ENCODE measurements around the gene CDK6. TPM values are rescaled to one million over a fixed set of nuclear protein-coding genes. Genes with fewer than 3 reads are reported as not detected.

Gene CDK6
- total RNA-seq, 6 experiments from 2014 or later = 6.9 to 23.7 (median 17.0) TPM

GRCh38 chr7:92798517-92799249 is 37.7 kb downstream of the CDK6 start:
- no peaks in the 10 kb centered on the region for H3K4me1 ChIP-seq
- H3K4me3 ChIP-seq = no peak overlapping the region
- intact Hi-C loops (cut with DNase I) = no loop called here
- 57% methylated on average over 1 of the region's 1 CpG for WGBS (ENCODE audit: insufficient coverage, low coverage, low lambda C conversion rate, missing lambda C conversion rate)
- H3K36me3 ChIP-seq = no peaks in the 10 kb centered on the region
- H3K27ac ChIP-seq = no peak overlapping the region
- DNase-seq = no peak
- no peaks in the 10 kb centered on the region for H3K9me3 ChIP-seq
- TF ChIP-seq POLR2A (IDR thresholded peaks at IDR 0.05) = no peak
- peak in 2 of 4 donors; percentile 6 to 46 for ATAC-seq
- no peaks in the 10 kb centered on the region for H3K27me3 ChIP-seq

- no peaks in the 10 kb centered on the region for H3K9me3 ChIP-seq
- intact Hi-C loops (cut with DNase I) = no loop called here
- H3K4me3 ChIP-seq = no peak overlapping the region
- DNase-seq = no peak
- peak in 3 of 4 donors; percentile 33 to 70 (median 49) for ATAC-seq
- TF ChIP-seq POLR2A (IDR thresholded peaks at IDR 0.05) = no peak
- no peak for TF ChIP-seq CTCF (IDR thresholded peaks at IDR 0.05)
- no peaks in the 10 kb centered on the region for H3K36me3 ChIP-seq
- no peaks in the 10 kb centered on the region for H3K4me1 ChIP-seq
- WGBS (ENCODE audit: insufficient coverage, low coverage, low lambda C conversion rate, missing lambda C conversion rate) = 47% methylated on average over 4 of the region's 4 CpGs
- no peak overlapping the region for H3K27ac ChIP-seq
- no peaks in the 10 kb centered on the region for H3K27me3 ChIP-seq
Measured at GRCh38 chr7:92797693-92798092, 38.7 kb downstream of the CDK6 start.

GRCh38 chr7:92797284-92797683 is 39.1 kb downstream of the CDK6 start:
- H3K9me3 ChIP-seq = no peaks in the 10 kb centered on the region
- no peak overlapping the region for H3K27ac ChIP-seq
- TF ChIP-seq CTCF (IDR thresholded peaks at IDR 0.05) = no peak
- no peak for TF ChIP-seq POLR2A (IDR thresholded peaks at IDR 0.05)
- DNase-seq (no peak), ATAC-seq (no peak)
- H3K27me3 ChIP-seq = no peaks in the 10 kb centered on the region
- no peaks in the 10 kb centered on the region for H3K36me3 ChIP-seq
- intact Hi-C loops (cut with DNase I) = no loop called here
- H3K4me3 ChIP-seq = no peak overlapping the region
- WGBS (ENCODE audit: insufficient coverage, low coverage, low lambda C conversion rate, missing lambda C conversion rate) = 100% methylated on average over 1 of the region's 1 CpG
- H3K4me1 ChIP-seq = no peaks in the 10 kb centered on the region

- TF ChIP-seq CTCF (IDR thresholded peaks at IDR 0.05) = no peak
- no peak for TF ChIP-seq POLR2A (IDR thresholded peaks at IDR 0.05)
- Histone ChIP-seq H3K36me3 (no peaks in the 10 kb centered on the region), H3K4me3 (no peak overlapping the region), H3K27ac (no peak overlapping the region), H3K9me3 (no peaks in the 10 kb centered on the region), H3K27me3 (no peaks in the 10 kb centered on the region), H3K4me1 (no peaks in the 10 kb centered on the region)
- no peak for DNase-seq
- ATAC-seq = no peak
- intact Hi-C loops (cut with DNase I) = no loop called here
- 67% methylated on average over 2 of the region's 2 CpGs for WGBS (ENCODE audit: insufficient coverage, low coverage, low lambda C conversion rate, missing lambda C conversion rate)
Measured at GRCh38 chr7:92794831-92795230, 41.5 kb downstream of the CDK6 start.

- H3K9me3 ChIP-seq = no peaks in the 10 kb centered on the region
- no peak overlapping the region for H3K27ac ChIP-seq
- DNase-seq (no peak), ATAC-seq (no peak)
- intact Hi-C loops (cut with DNase I) = no loop called here
- no peaks in the 10 kb centered on the region for H3K27me3 ChIP-seq
- no peaks in the 10 kb centered on the region for H3K36me3 ChIP-seq
- H3K4me3 ChIP-seq = no peak overlapping the region
- no peak for TF ChIP-seq POLR2A (IDR thresholded peaks at IDR 0.05)
- no peak for TF ChIP-seq CTCF (IDR thresholded peaks at IDR 0.05)
- 86% methylated on average over 4 of the region's 4 CpGs for WGBS (ENCODE audit: insufficient coverage, low coverage, low lambda C conversion rate, missing lambda C conversion rate)
- H3K4me1 ChIP-seq = no peaks in the 10 kb centered on the region
Measured at GRCh38 chr7:92794391-92794790, 42.0 kb downstream of the CDK6 start.

Measured in right lobe of liver (tissue), 6 donors.